Hepatocyte (in vitro differentiated cells): ENCODE data around the gene HEATR5A.
"Not testable (repeated sequence)": the region's sequence is repeated elsewhere in the genome, so short reads cannot be mapped to it uniquely, and the experiment has no call there.

Source experiments
- EZH2 ChIP-seq: fragments of 200-600 bp; sonication (generic); IDR thresholded peaks from 2 replicates; pipeline ENCODE4 v1.6.1; 2016; ENCODE audit warnings: antibody characterized with exemption, mild to moderate bottlenecking, borderline replicate concordance
- TF ChIP-seq, protein P1 (sequence below): fragments of 200-600 bp; sonication (generic); IDR thresholded peaks from 2 replicates; pipeline ENCODE4 v1.5.1; 2016; ENCODE audit warnings: antibody characterized with exemption, mild to moderate bottlenecking; ENCODE audit not compliant: poor library complexity

DNA sequence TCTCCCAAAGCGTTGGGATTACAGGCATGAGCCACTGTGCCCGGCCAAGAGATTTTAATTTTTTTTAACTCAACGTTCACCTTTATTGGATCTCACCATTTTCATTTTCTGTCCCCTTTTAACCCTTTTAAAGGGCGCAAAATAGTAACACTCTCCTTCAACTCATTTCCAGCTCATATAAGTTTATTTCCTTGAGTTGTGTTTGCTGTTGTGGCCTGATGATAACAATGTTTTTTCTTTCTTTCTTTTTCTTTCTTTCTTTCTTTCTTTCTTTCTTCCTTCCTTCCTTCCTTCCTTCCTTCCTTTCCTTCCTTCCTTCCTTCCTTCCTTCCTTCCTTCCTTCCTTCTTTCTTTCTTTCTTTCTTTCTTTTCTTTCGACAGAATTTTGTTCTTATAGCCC lies 143.9 kb downstream of the HEATR5A start:
- not testable (repeated sequence) for TF ChIP-seq EZH2
- TF ChIP-seq, protein P1, sequence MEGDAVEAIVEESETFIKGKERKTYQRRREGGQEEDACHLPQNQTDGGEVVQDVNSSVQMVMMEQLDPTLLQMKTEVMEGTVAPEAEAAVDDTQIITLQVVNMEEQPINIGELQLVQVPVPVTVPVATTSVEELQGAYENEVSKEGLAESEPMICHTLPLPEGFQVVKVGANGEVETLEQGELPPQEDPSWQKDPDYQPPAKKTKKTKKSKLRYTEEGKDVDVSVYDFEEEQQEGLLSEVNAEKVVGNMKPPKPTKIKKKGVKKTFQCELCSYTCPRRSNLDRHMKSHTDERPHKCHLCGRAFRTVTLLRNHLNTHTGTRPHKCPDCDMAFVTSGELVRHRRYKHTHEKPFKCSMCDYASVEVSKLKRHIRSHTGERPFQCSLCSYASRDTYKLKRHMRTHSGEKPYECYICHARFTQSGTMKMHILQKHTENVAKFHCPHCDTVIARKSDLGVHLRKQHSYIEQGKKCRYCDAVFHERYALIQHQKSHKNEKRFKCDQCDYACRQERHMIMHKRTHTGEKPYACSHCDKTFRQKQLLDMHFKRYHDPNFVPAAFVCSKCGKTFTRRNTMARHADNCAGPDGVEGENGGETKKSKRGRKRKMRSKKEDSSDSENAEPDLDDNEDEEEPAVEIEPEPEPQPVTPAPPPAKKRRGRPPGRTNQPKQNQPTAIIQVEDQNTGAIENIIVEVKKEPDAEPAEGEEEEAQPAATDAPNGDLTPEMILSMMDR, result not testable (repeated sequence)
